Measurements from ENCODE around the gene DOLPP1.
A peak's percentile ranks its signal among the peaks of the same experiment; 100 is the strongest.
"Not testable (repeated sequence)": the region's sequence is repeated elsewhere in the genome, so short reads cannot be mapped to it uniquely, and the experiment has no call there.

Gene DOLPP1

GRCh38 chr9:129108083-129108804 lies 27.3 kb downstream of the DOLPP1 start:
- no peak for DNase-seq

GRCh38 chr9:129108805-129109536 lies 28.1 kb downstream of the DOLPP1 start:
- DNase-seq = no peak
- TF ChIP-seq POLR2A (IDR thresholded peaks at IDR 0.05; ENCODE audit: low read length) (no peak), GATA1 (IDR thresholded peaks at IDR 0.05; ENCODE audit: low read depth, low read length) (no peak)

More at GRCh38 chr9:129108083-129108804, 27.3 kb downstream of the DOLPP1 start:
- TF ChIP-seq POLR2A (IDR thresholded peaks at IDR 0.05; ENCODE audit: low read length) = no peak
- TF ChIP-seq GATA1 (IDR thresholded peaks at IDR 0.05; ENCODE audit: low read depth, low read length) = no peak

- DNase-seq = peak; percentile 56 to 59
- TF ChIP-seq GATA1 (IDR thresholded peaks at IDR 0.05; ENCODE audit: low read depth, low read length) (no peak), POLR2A (IDR thresholded peaks at IDR 0.05; ENCODE audit: low read length) (no peak)
Measured at GRCh38 chr9:129109537-129109903, 28.6 kb downstream of the DOLPP1 start.

GRCh38 chr9:129109952-129110739 lies 29.2 kb downstream of the DOLPP1 start:
- TF ChIP-seq GATA1 (IDR thresholded peaks at IDR 0.05; ENCODE audit: low read depth, low read length) (no peak), POLR2A (IDR thresholded peaks at IDR 0.05; ENCODE audit: low read length) (no peak)
- DNase-seq = no peak

- TF ChIP-seq GATA1 (IDR thresholded peaks at IDR 0.05; ENCODE audit: low read depth, low read length) (no peak), POLR2A (IDR thresholded peaks at IDR 0.05; ENCODE audit: low read length) (peak; percentile 98)
- peak; percentile 97 to 99 for DNase-seq
Measured at GRCh38 chr9:129110740-129111527, 30.0 kb downstream of the DOLPP1 start, which contains the start of the genes CRAT and PTPA. Gene CRAT (minus strand): TSS chr9:129110793. CDS start chr9:129110509, 284 bp downstream. Gene PTPA (plus strand): TSS chr9:129111415. CDS start chr9:129111601, 186 bp downstream.

GRCh38 chr9:129111528-129112151 lies 30.7 kb downstream of the DOLPP1 start:
- DNase-seq = peak; percentile 71 to 72
- TF ChIP-seq POLR2A (IDR thresholded peaks at IDR 0.05; ENCODE audit: low read length) = no peak
- no peak for TF ChIP-seq GATA1 (IDR thresholded peaks at IDR 0.05; ENCODE audit: low read depth, low read length)

- DNase-seq = not testable (repeated sequence)
Measured at GRCh38 chr9:129112526-129112925, 31.6 kb downstream of the DOLPP1 start.

- DNase-seq = peak; percentile 62 to 85
- TF ChIP-seq GATA1 (IDR thresholded peaks at IDR 0.05; ENCODE audit: low read depth, low read length) = no peak
- no peak for TF ChIP-seq POLR2A (IDR thresholded peaks at IDR 0.05; ENCODE audit: low read length)
Measured at GRCh38 chr9:129113645-129114304, 32.9 kb downstream of the DOLPP1 start.

GRCh38 chr9:129118799-129119198 lies 37.9 kb downstream of the DOLPP1 start:
- DNase-seq = no peak
- no peak for TF ChIP-seq POLR2A (IDR thresholded peaks at IDR 0.05; ENCODE audit: low read length)
- no peak for TF ChIP-seq GATA1 (IDR thresholded peaks at IDR 0.05; ENCODE audit: low read depth, low read length)

- TF ChIP-seq GATA1 (IDR thresholded peaks at IDR 0.05; ENCODE audit: low read depth, low read length) = no peak
- TF ChIP-seq POLR2A (IDR thresholded peaks at IDR 0.05; ENCODE audit: low read length) = no peak
- no peak for DNase-seq
Measured at GRCh38 chr9:129121483-129121882, 40.6 kb downstream of the DOLPP1 start.

GRCh38 chr9:129122133-129122532 lies 41.2 kb downstream of the DOLPP1 start:
- TF ChIP-seq POLR2A (IDR thresholded peaks at IDR 0.05; ENCODE audit: low read length) = no peak
- TF ChIP-seq GATA1 (IDR thresholded peaks at IDR 0.05; ENCODE audit: low read depth, low read length) = no peak
- DNase-seq = no peak

GRCh38 chr9:129122976-129123375 lies 42.1 kb downstream of the DOLPP1 start:
- DNase-seq = not testable (repeated sequence)
